IPS DF 4.7 (cell line): ENCODE data around the gene HPSE2.
"Not testable (repeated sequence)": the region's sequence is repeated elsewhere in the genome, so short reads cannot be mapped to it uniquely, and the experiment has no call there.

ENCODE experiments used
- DNase-seq: peaks from one replicate; pipeline ENCODE4 v3.0.0-alpha.2; 2013; ENCODE audit warnings: low spot score; ENCODE audit errors: extremely low read depth

HPSE2 gene

DNA sequence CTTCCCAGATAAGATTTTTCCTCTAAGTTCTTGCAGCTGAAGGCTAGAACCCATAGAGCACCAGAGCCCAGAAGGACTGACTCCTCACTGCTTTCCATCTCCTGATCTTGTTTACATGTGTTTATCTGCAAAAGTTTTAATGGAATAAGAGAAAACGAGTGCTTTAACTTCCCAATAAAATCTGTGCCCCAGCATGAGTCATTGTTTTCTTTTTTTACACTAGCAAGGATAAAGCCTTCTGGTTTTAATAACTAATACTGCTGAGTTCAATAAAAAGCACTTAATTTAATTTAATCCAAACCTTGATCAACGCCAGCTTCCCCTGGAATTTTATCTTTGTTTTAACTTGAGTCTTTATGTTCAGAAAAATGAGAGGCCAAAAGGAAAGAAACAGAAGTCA lies 227.6 kb downstream of the HPSE2 start:
- DNase-seq: no peak

GRCh38 chr10:99007457-99007856 lies 228.2 kb downstream of the HPSE2 start:
- no peak for DNase-seq

GRCh38 chr10:99005254-99005653 lies 230.4 kb downstream of the HPSE2 start:
- DNase-seq: no peak

DNA sequence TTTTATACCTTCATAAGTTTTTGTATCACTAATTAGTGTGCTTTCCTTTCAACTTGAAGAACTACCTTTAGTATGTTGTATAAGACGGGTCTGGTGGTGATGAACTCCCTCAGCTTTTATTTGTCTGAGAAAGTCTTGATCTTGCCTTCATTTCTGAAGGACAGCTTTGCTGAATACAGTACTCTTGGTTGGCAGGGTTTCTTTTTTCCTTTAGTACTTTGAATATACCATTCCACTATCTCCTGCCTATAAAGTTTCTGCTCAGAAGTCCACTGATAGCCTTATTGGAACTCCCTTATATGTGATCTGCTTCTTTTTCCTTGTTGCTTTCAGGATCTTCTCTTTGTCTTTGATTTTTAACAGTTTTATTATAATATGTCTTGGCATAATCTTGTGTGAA lies 230.9 kb downstream of the HPSE2 start:
- DNase-seq: no peak

GRCh38 chr10:99002392-99002791 lies 233.3 kb downstream of the HPSE2 start:
- DNase-seq: no peak

- DNase-seq: no peak
Observed at GRCh38 chr10:98997596-98997995, 238.1 kb downstream of the HPSE2 start.

DNA sequence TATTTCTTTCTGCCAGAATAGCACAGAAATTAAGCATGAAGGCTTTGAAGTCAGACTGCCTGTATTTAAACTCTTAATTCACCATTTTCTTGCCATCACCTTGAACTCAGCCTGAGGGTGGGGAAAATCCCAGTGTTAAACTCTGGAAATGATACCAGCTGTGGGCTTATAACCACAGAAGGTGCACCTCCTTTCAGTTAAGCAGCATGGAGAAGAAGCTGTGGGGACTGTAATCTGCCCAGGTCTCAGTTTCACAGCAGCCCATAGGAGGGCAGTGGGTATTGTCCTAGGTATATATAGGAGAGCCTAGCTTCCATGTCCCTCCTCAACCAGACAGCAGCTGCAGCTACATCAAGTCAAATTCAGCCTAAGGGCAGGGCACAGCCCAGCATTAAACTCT lies 241.6 kb downstream of the HPSE2 start:
- no peak for DNase-seq

- not testable (repeated sequence) for DNase-seq
Observed at GRCh38 chr10:98983751-98984150, 251.9 kb downstream of the HPSE2 start.

- no peak for DNase-seq
Observed at GRCh38 chr10:98980353-98980752, 255.3 kb downstream of the HPSE2 start.

GRCh38 chr10:98971464-98971863 lies 264.2 kb downstream of the HPSE2 start:
- DNase-seq: no peak

DNA sequence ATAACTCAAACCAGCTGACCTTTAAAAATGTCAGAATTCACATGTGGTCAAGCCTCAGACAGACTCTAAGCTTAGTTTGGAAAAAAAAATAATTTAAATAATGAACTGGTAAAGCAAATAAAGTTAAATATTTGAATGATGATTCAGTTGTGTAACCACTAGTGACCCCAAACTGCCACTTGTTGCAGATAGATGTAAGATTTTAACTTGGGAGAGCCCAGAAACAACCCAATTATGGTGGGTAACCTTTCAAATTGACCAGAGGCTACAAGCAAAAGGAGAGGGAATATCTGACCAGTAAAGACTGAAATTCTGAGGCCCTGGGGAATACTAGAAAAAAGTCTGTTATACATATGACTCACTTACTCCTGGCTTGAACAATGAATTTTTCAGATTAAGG lies 268.1 kb downstream of the HPSE2 start:
- DNase-seq: no peak

DNA sequence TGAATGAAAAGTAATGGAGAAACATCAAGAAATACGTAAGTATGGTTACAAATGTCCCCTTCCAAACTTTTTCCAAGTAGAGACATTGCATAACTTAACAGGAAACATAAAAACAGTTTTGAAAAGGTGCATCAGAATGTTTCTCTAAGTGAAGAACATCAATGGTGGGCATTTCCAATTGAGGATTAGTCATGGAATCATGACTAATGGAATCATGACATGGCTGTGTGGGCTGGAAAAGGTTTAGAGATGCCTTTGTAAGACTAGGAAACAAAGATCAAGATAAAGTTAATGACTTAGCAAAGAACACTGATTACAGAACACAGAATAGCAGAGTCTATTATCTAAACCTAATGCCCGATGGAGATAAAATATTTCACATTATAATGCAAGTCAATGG lies 272.0 kb downstream of the HPSE2 start:
- DNase-seq: no peak

- DNase-seq: no peak
Observed at GRCh38 chr10:98959379-98959778, 276.3 kb downstream of the HPSE2 start.

GRCh38 chr10:98957801-98958200 lies 277.9 kb downstream of the HPSE2 start:
- no peak for DNase-seq

- DNase-seq: no peak
Observed at GRCh38 chr10:98956576-98957260, 278.9 kb downstream of the HPSE2 start.

GRCh38 chr10:98953251-98953650 lies 282.4 kb downstream of the HPSE2 start:
- no peak for DNase-seq

- no peak for DNase-seq
Observed at GRCh38 chr10:98951269-98952000, 284.2 kb downstream of the HPSE2 start.

DNA sequence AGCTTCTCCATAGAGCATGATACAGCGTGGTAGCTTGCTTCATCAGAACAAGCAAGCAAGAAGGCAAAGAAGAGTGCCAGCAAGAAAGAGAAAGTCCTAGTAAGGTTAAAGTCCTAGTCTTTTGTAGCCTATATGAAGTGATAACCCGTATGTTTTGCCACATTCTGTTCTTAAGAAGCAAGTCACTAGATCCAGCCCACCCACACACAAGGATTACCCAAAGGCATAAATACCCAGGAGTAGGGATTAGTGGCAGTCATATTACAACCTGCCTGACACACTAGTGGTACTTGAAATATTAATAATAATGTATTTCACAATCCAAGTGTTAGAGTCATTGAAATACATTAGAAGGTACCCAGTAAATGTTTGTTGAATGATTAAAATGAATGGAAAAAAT lies 285.5 kb downstream of the HPSE2 start:
- no peak for DNase-seq

- DNase-seq: no peak
Observed at GRCh38 chr10:98949306-98949705, 286.3 kb downstream of the HPSE2 start.

GRCh38 chr10:98943681-98944080 lies 292.0 kb downstream of the HPSE2 start:
- DNase-seq: no peak

GRCh38 chr10:98929709-98930108 lies 305.9 kb downstream of the HPSE2 start:
- DNase-seq: no peak

- no peak for DNase-seq
Observed at GRCh38 chr10:98925651-98926050, 310.0 kb downstream of the HPSE2 start.

GRCh38 chr10:98924526-98924925 lies 311.1 kb downstream of the HPSE2 start:
- DNase-seq: no peak
